HepG2 (cell line): ENCODE results near the gene LZTR1. TPM values are rescaled to one million over a fixed set of nuclear protein-coding genes. Genes with fewer than 3 reads are reported as not detected.
A peak's percentile ranks its signal among the peaks of the same experiment; 100 is the strongest.

Source experiments
- HNRNPH1 ChIP-seq: fragments of 200-400 bp; formaldehyde crosslinking; optimal IDR thresholded peaks from 2 replicates; pipeline ENCODE3; 2017; ENCODE audit warnings: mild to moderate bottlenecking, low read depth, low read length
- MLXIP ChIP-seq: sonication (generic); formaldehyde crosslinking; IDR thresholded peaks from 2 replicates; pipeline ENCODE4 v1.9.0; 2021; ENCODE audit warnings: missing genetic modification reagents, borderline replicate concordance
- POLR2AphosphoS5 ChIP-seq: IDR thresholded peaks from 2 replicates; pipeline ENCODE4 v1.6.1; 2012; ENCODE audit warnings: low read depth, low read length
- RBFOX2 ChIP-seq: fragments of 200-400 bp; formaldehyde crosslinking; IDR thresholded peaks from 2 replicates; pipeline ENCODE4 v1.6.1; 2017; ENCODE audit warnings: low read depth, mild to moderate bottlenecking, low read length
- THYN1 ChIP-seq: sonication (generic); formaldehyde crosslinking; IDR thresholded peaks from 2 replicates; pipeline ENCODE4 v1.8.1; 2023; ENCODE audit warnings: low read depth, mild to moderate bottlenecking, moderate library complexity, missing genetic modification reagents, borderline replicate concordance
- ZBTB20 ChIP-seq: sonication (generic); formaldehyde crosslinking; IDR thresholded peaks from 2 replicates; pipeline ENCODE4 v1.8.1; 2023; ENCODE audit warnings: missing genetic modification reagents, low read depth, mild to moderate bottlenecking, borderline replicate concordance
- ZEB1 ChIP-seq: IDR thresholded peaks from 2 replicates; pipeline ENCODE4 v1.6.1; 2012; ENCODE audit warnings: mild to moderate bottlenecking, low read depth, inconsistent platforms; ENCODE audit not compliant: insufficient replicate concordance
- ZKSCAN5 ChIP-seq: sonication (generic); formaldehyde crosslinking; IDR thresholded peaks from 2 replicates; pipeline ENCODE4 v1.5.1; 2020; ENCODE audit warnings: mild to moderate bottlenecking, missing genetic modification reagents
- ZNF281 ChIP-seq: sonication (generic); formaldehyde crosslinking; IDR thresholded peaks from 2 replicates; pipeline ENCODE4 v1.4.0; 2020; ENCODE audit warnings: missing genetic modification reagents, borderline replicate concordance
- ZNF609 ChIP-seq: sonication (generic); formaldehyde crosslinking; IDR thresholded peaks from 2 replicates; pipeline ENCODE4 v1.4.0; 2020; ENCODE audit warnings: mild to moderate bottlenecking, missing genetic modification reagents, borderline replicate concordance
- polyA plus RNA-seq, 8 experiments: library from polyadenylated mRNA; depleted of rRNA in 3 of 8; stranded (reverse) in 7 of 8; unstranded in 1 of 8; fragments of >200 nt; fragmentation: Illumina TruSeq in 4 of 8; extraction: Trizol in 4 of 8; gene quantifications; 2 replicates each; pipeline versions ENCODE4 v1.2.1 to v1.2.3, GENCODE V29; 2011 to 2016; ENCODE audit warnings: low read depth in 4 of 8, missing spikeins in 1 of 8, mixed read lengths in 1 of 8; ENCODE audit not compliant: insufficient read depth in 1 of 8
- total RNA-seq, 5 experiments: library from RNA; depleted of rRNA; stranded (reverse); fragments of >200 nt; fragmentation: Illumina TruSeq; extraction: Trizol; gene quantifications; 2 replicates each; pipeline ENCODE4 v1.2.3, GENCODE V29; 2016; ENCODE audit warnings: low read depth in 1 of 5

Gene LZTR1
- total and polyA plus RNA-seq, 2 of the 13 experiments (the other 11 are each of a cell fraction or from before 2014, with no cell fraction given): 21.8 to 22.4 TPM

GRCh38 chr22:21014726-21015465 lies 32.8 kb downstream of the LZTR1 start, which contains the start of gene P2RX6 (continued):
- TF ChIP-seq ZEB1 (no peak), ZNF281 (CRISPR knock-in tag) (no peak), THYN1 (no peak), ZKSCAN5 (CRISPR knock-in tag) (peak; percentile 90), ZNF609 (CRISPR knock-in tag) (peak; percentile 24; the same call in 1 of the 2 replicates), RBFOX2 (no peak), POLR2AphosphoS5 (peak; percentile 39; the same call in 1 of the 2 replicates), HNRNPH1 (no peak), ZBTB20 (CRISPR knock-in tag) (no peak), MLXIP (CRISPR knock-in tag) (no peak)
